Measurements from ENCODE around the gene SETD7.

Gene SETD7

GRCh38 chr4:139589336-139590018 lies 33.5 kb upstream of the SETD7 start:
- H3K9ac ChIP-seq (ENCODE audit: low read length): no peak overlapping the region
- H3K4me3 ChIP-seq (ENCODE audit: low read length): no peak overlapping the region
- no peaks in the 10 kb centered on the region for H3K9me3 ChIP-seq (ENCODE audit: control insufficient read depth, low read length)
- H3K36me3 ChIP-seq (ENCODE audit: control insufficient read depth, insufficient read depth, low read length): no peaks in the 10 kb centered on the region
- no peaks in the 10 kb centered on the region for H3K27me3 ChIP-seq (ENCODE audit: control insufficient read depth, insufficient read depth, low read length)
- peaks cover 4% of the 10 kb centered on the region for H3K4me1 ChIP-seq (ENCODE audit: control insufficient read depth, insufficient read depth, low read length)

DNA sequence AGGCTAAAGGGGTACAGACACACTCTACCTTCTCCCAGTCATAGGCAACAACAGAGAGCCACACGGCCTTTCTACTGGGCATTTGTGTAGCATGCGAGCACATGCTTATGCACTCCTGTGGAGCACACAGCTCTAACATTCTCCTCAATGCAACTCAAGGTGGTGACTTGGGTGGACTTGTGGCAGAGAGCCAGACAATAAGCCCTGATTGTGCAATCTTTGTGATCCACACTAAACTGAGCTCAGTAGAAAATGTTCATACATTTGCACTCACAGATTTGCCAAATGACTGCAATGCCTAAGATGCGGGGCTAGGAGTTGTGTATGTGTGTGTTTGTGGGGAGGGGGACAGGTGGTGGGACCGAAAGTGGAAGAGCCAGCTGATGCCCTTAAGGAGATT lies 31.4 kb upstream of the SETD7 start:
- Histone ChIP-seq H3K4me3 (ENCODE audit: low read length) (no peak overlapping the region), H3K9ac (ENCODE audit: low read length) (no peak overlapping the region), H3K4me1 (ENCODE audit: control insufficient read depth, insufficient read depth, low read length) (no peaks in the 10 kb centered on the region), H3K9me3 (ENCODE audit: control insufficient read depth, low read length) (no peaks in the 10 kb centered on the region), H3K27me3 (ENCODE audit: control insufficient read depth, insufficient read depth, low read length) (no peaks in the 10 kb centered on the region), H3K36me3 (ENCODE audit: control insufficient read depth, insufficient read depth, low read length) (no peaks in the 10 kb centered on the region)

- H3K4me3 ChIP-seq (ENCODE audit: low read length): no peak overlapping the region
- H3K9me3 ChIP-seq (ENCODE audit: control insufficient read depth, low read length): no peaks in the 10 kb centered on the region
- H3K36me3 ChIP-seq (ENCODE audit: control insufficient read depth, insufficient read depth, low read length): no peaks in the 10 kb centered on the region
- H3K9ac ChIP-seq (ENCODE audit: low read length): no peak overlapping the region
- H3K4me1 ChIP-seq (ENCODE audit: control insufficient read depth, insufficient read depth, low read length): no peaks in the 10 kb centered on the region
- no peaks in the 10 kb centered on the region for H3K27me3 ChIP-seq (ENCODE audit: control insufficient read depth, insufficient read depth, low read length)
These were observed 29.5 kb upstream of the SETD7 start for GRCh38 chr4:139585473-139585872.

- no peak overlapping the region for H3K9ac ChIP-seq (ENCODE audit: low read length)
- H3K36me3 ChIP-seq (ENCODE audit: control insufficient read depth, insufficient read depth, low read length): no peaks in the 10 kb centered on the region
These were observed 28.8 kb upstream of the SETD7 start for GRCh38 chr4:139584784-139585183.

DNA sequence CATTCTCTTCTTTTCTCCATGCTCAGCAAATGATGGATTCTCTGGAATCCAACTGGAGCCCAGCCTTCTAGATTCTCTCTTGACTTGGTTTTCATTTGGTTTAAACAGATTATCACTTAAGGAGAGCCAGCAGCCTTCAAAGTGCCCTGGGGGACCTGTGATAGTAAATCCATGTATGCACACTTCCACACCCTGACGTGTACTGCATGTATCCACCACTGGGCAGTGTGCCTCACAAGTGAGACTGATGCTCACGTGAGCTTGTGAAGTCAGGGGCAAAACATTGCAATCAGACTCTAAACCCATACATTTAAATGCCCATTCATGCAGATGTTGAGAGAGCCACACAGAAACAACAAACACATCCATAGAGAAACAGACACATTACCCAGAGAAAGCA lies 28.0 kb upstream of the SETD7 start:
- Histone ChIP-seq H3K9me3 (ENCODE audit: control insufficient read depth, low read length) (no peaks in the 10 kb centered on the region), H3K9ac (ENCODE audit: low read length) (no peak overlapping the region), H3K4me1 (ENCODE audit: control insufficient read depth, insufficient read depth, low read length) (no peaks in the 10 kb centered on the region), H3K36me3 (ENCODE audit: control insufficient read depth, insufficient read depth, low read length) (no peaks in the 10 kb centered on the region), H3K27me3 (ENCODE audit: control insufficient read depth, insufficient read depth, low read length) (no peaks in the 10 kb centered on the region), H3K4me3 (ENCODE audit: low read length) (no peak overlapping the region)

More at GRCh38 chr4:139584784-139585183, 28.8 kb upstream of the SETD7 start:
- Histone ChIP-seq H3K9me3 (ENCODE audit: control insufficient read depth, low read length) (no peaks in the 10 kb centered on the region), H3K4me3 (ENCODE audit: low read length) (no peak overlapping the region), H3K27me3 (ENCODE audit: control insufficient read depth, insufficient read depth, low read length) (no peaks in the 10 kb centered on the region), H3K4me1 (ENCODE audit: control insufficient read depth, insufficient read depth, low read length) (no peaks in the 10 kb centered on the region)

DNA sequence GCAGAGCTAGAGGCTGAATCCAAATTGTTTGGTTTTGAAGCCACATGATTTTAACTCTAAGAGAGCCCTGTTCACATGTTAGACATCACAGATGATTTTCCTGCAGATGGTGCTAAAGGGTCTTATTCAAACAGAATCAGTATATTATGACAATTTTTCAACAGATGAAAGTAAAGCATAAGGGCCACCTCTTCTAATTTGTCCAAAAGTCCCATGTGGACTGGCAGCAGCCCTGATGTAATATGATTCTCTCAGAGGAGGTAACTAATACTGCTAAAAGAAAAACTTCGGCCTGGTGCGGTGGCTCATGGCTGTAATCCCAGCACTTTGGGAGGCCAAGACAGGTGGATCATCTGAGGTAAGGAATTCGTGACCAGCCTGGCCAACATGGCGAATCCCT lies 26.0 kb upstream of the SETD7 start:
- no peaks in the 10 kb centered on the region for H3K4me1 ChIP-seq (ENCODE audit: control insufficient read depth, insufficient read depth, low read length)
- H3K9me3 ChIP-seq (ENCODE audit: control insufficient read depth, low read length): no peaks in the 10 kb centered on the region
- H3K9ac ChIP-seq (ENCODE audit: low read length): no peak overlapping the region

GRCh38 chr4:139581096-139581495 lies 25.1 kb upstream of the SETD7 start:
- Histone ChIP-seq H3K9ac (ENCODE audit: low read length) (no peak overlapping the region), H3K4me1 (ENCODE audit: control insufficient read depth, insufficient read depth, low read length) (no peaks in the 10 kb centered on the region), H3K27me3 (ENCODE audit: control insufficient read depth, insufficient read depth, low read length) (no peaks in the 10 kb centered on the region), H3K4me3 (ENCODE audit: low read length) (no peak overlapping the region), H3K9me3 (ENCODE audit: control insufficient read depth, low read length) (no peaks in the 10 kb centered on the region), H3K36me3 (ENCODE audit: control insufficient read depth, insufficient read depth, low read length) (no peaks in the 10 kb centered on the region)

More for the DNA sequence above, 26.0 kb upstream of the SETD7 start:
- Histone ChIP-seq H3K36me3 (ENCODE audit: control insufficient read depth, insufficient read depth, low read length) (no peaks in the 10 kb centered on the region), H3K27me3 (ENCODE audit: control insufficient read depth, insufficient read depth, low read length) (no peaks in the 10 kb centered on the region), H3K4me3 (ENCODE audit: low read length) (no peak overlapping the region)

DNA sequence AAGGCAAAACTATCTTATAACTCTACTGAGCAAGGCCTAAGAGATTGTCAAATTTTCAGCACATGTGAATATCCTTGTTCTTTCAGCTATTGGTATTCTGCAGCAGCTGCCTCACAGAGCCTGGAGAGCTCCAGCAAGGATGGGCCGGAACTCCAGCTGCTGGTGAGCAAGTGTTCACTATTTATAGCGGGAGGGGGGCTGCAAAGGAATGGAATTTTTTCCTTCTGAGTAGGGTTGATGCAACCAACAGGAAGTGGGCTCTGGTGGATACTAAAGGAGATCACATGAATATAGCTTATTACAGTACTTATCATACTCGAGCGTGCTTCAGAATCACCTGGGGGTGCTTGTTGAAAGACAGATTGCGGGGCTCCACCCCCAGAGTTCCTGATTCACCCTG lies 20.2 kb upstream of the SETD7 start:
- no peak overlapping the region for H3K4me3 ChIP-seq (ENCODE audit: low read length)
- no peak overlapping the region for H3K9ac ChIP-seq (ENCODE audit: low read length)
- H3K9me3 ChIP-seq (ENCODE audit: control insufficient read depth, low read length): no peaks in the 10 kb centered on the region
- no peaks in the 10 kb centered on the region for H3K27me3 ChIP-seq (ENCODE audit: control insufficient read depth, insufficient read depth, low read length)
- no peaks in the 10 kb centered on the region for H3K4me1 ChIP-seq (ENCODE audit: control insufficient read depth, insufficient read depth, low read length)
- no peaks in the 10 kb centered on the region for H3K36me3 ChIP-seq (ENCODE audit: control insufficient read depth, insufficient read depth, low read length)

- Histone ChIP-seq H3K36me3 (ENCODE audit: control insufficient read depth, insufficient read depth, low read length) (no peaks in the 10 kb centered on the region), H3K9me3 (ENCODE audit: control insufficient read depth, low read length) (no peaks in the 10 kb centered on the region), H3K4me3 (ENCODE audit: low read length) (no peak overlapping the region), H3K9ac (ENCODE audit: low read length) (no peak overlapping the region), H3K27me3 (ENCODE audit: control insufficient read depth, insufficient read depth, low read length) (no peaks in the 10 kb centered on the region), H3K4me1 (ENCODE audit: control insufficient read depth, insufficient read depth, low read length) (no peaks in the 10 kb centered on the region)
These were observed 19.1 kb upstream of the SETD7 start for GRCh38 chr4:139575072-139575471.

GRCh38 chr4:139574641-139575040 lies 18.6 kb upstream of the SETD7 start:
- no peaks in the 10 kb centered on the region for H3K9me3 ChIP-seq (ENCODE audit: control insufficient read depth, low read length)
- no peaks in the 10 kb centered on the region for H3K4me1 ChIP-seq (ENCODE audit: control insufficient read depth, insufficient read depth, low read length)
- no peak overlapping the region for H3K9ac ChIP-seq (ENCODE audit: low read length)
- no peak overlapping the region for H3K4me3 ChIP-seq (ENCODE audit: low read length)
- H3K36me3 ChIP-seq (ENCODE audit: control insufficient read depth, insufficient read depth, low read length): no peaks in the 10 kb centered on the region
- H3K27me3 ChIP-seq (ENCODE audit: control insufficient read depth, insufficient read depth, low read length): no peaks in the 10 kb centered on the region

GRCh38 chr4:139568206-139568955 lies 12.4 kb upstream of the SETD7 start:
- Histone ChIP-seq H3K9ac (ENCODE audit: low read length) (no peak overlapping the region), H3K4me3 (ENCODE audit: low read length) (no peak overlapping the region)

GRCh38 chr4:139567159-139567870 lies 11.3 kb upstream of the SETD7 start:
- no peak overlapping the region for H3K4me3 ChIP-seq (ENCODE audit: low read length)
- H3K27me3 ChIP-seq (ENCODE audit: control insufficient read depth, insufficient read depth, low read length): no peaks in the 10 kb centered on the region
- no peaks in the 10 kb centered on the region for H3K4me1 ChIP-seq (ENCODE audit: control insufficient read depth, insufficient read depth, low read length)
- H3K36me3 ChIP-seq (ENCODE audit: control insufficient read depth, insufficient read depth, low read length): no peaks in the 10 kb centered on the region
- no peak overlapping the region for H3K9ac ChIP-seq (ENCODE audit: low read length)
- no peaks in the 10 kb centered on the region for H3K9me3 ChIP-seq (ENCODE audit: control insufficient read depth, low read length)

More at GRCh38 chr4:139568206-139568955, 12.4 kb upstream of the SETD7 start:
- no peaks in the 10 kb centered on the region for H3K4me1 ChIP-seq (ENCODE audit: control insufficient read depth, insufficient read depth, low read length)
- H3K27me3 ChIP-seq (ENCODE audit: control insufficient read depth, insufficient read depth, low read length): no peaks in the 10 kb centered on the region
- no peaks in the 10 kb centered on the region for H3K9me3 ChIP-seq (ENCODE audit: control insufficient read depth, low read length)
- H3K36me3 ChIP-seq (ENCODE audit: control insufficient read depth, insufficient read depth, low read length): no peaks in the 10 kb centered on the region
